ENCODE results near the gene CNTN5.

The CNTN5 gene

GRCh38 chr11:99589771-99590170 is 569.0 kb downstream of the CNTN5 start:
- DNase-seq (ENCODE audit: extremely low read depth in 1 of 2, low read depth in 1 of 2), result no peak

DNA sequence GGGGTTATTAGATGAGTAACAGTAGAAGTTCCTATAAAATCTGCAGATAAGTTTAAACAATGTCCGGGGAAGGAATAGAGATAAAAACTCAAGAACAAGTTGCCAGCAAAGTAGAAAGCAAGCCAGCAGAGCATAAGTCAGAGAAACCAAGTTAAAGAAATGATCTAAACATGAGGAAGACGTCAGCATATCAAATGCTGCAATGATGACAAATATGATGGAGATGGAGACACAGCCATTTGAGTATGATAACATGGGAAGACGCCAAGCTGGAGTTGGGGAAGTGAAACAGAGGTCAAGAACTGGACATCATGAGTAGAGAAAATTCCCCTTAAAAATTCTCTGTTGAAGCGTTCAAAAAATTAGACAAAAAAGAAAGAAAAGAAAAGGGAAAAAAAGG is 571.5 kb downstream of the CNTN5 start:
- DNase-seq (ENCODE audit: extremely low read depth in 1 of 2, low read depth in 1 of 2), result no peak

GRCh38 chr11:99593197-99593596 is 572.4 kb downstream of the CNTN5 start:
- no peak for DNase-seq (ENCODE audit: extremely low read depth in 1 of 2, low read depth in 1 of 2)

- no peak for DNase-seq (ENCODE audit: extremely low read depth in 1 of 2, low read depth in 1 of 2)
These were observed 580.4 kb downstream of the CNTN5 start for GRCh38 chr11:99601179-99601578.

- no peak for DNase-seq (ENCODE audit: extremely low read depth in 1 of 2, low read depth in 1 of 2)
These were observed 593.6 kb downstream of the CNTN5 start for GRCh38 chr11:99614352-99614751.

- DNase-seq (ENCODE audit: extremely low read depth in 1 of 2, low read depth in 1 of 2), result no peak
These were observed 609.9 kb downstream of the CNTN5 start for GRCh38 chr11:99630629-99631028.

DNA sequence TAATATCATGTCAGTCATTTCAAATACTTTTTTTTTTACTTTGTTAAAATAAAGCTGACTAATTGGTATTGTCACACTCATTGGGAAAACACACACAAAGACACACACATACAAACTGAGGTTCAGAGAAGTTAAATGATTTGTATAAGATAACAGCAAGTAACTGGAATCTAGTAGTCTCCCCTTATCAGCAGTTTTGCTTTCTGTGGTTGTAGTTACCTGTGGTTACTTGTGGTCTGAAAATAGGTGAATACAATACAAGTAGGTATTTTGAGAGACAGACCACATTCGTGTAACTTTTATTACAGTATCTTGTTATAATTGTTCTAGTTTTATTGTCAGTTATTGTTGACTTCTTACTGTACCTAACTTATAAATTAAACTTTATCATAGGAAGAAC is 610.9 kb downstream of the CNTN5 start:
- no peak for DNase-seq (ENCODE audit: extremely low read depth in 1 of 2, low read depth in 1 of 2)

DNA sequence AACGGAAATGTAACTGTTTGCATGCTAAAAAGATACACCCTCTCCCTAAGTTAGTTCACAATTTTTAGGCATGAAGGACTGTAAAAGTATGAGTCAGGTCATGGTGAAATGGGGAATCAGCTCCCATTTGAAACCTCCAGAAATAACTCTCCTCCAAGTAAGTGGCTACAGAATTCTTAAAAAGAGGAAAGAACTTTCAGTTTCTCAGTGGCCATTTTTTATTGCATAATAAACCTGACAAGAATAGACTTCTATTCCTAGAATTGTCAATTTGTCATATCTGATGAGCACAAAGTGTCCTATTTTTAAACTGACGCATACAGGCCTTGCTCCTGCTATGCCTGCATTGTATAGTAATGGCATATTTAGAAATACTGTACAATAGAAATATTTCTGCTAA is 612.2 kb downstream of the CNTN5 start:
- no peak for DNase-seq (ENCODE audit: extremely low read depth in 1 of 2, low read depth in 1 of 2)

DNA sequence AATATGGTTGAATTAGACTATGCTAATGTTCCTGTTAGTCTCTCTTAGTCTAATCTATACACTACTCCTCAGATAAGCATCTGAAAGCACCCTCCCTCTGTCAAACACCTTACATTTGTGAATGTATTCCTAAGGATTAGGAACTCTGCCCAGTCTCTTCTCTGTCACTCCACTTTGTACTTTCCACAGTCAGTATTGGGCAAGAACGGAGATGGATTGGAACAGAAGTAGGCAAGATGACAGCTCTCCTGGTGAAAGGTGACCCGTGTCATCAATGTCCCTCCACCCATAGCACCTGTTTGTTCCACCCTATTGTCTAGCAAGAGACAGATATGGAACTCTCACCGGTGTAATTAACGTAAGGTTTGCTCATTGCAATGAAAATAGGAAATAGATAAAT is 613.8 kb downstream of the CNTN5 start:
- no peak for DNase-seq (ENCODE audit: extremely low read depth in 1 of 2, low read depth in 1 of 2)

DNA sequence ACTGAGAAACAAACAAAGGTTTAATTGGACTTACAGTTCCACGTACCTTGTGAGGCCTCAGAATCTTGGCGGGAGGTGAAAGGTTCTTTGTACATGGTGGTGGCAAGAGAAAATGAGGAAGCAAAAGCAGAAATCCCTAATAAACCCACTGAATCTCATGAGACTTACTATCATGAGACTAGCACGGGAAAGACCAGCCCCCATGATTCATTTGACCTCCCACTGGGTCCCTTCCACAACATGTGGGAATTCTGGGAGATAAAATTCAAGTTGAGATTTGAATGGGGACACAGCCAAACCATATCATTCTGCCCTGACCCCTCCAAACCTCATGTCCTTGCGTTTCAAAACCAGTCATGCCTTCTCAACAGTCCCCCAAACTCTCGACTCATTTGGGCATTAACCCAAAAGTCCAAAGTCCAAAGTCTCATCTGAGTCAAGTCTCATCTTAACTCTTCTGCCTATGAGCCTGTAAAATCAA is 617.4 kb downstream of the CNTN5 start:
- DNase-seq (ENCODE audit: extremely low read depth in 1 of 2, low read depth in 1 of 2), result no peak

DNA sequence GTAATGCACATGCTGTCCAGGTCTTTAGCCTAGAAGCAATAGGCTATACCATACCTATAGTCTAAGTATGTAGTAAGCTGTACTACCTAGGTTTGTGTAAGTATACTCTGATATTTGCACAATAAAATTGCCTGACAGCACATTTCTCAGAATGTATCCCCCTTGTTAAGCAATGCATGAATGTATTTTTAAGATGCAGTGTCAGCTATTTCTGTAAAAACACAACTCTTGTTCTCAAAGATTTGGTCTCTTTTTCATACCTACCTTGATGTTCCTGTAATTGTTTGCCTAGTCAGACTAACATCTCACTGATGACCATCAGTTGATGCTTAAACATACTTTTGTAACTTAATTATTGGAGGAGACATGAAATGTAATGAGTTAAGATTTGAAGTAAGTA is 619.9 kb downstream of the CNTN5 start:
- no peak for DNase-seq (ENCODE audit: extremely low read depth in 1 of 2, low read depth in 1 of 2)

DNA sequence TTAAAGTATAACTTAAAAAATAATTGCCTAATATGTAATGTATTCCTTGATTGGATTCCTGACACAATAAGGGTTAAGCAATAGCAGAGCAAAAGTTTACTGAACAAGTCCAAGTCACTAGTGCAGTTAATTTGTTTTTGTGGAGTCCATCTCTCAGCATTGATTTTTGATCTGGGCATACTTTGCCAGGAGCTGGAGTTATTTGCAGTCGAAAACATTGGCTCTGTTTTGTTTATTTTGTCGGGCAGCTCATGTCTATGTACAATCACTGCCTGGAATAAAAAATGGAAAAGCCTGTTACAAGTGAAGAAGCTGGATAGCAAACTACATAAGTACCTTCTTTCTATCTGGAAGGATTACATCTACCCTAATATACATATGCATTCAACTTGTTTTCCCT is 625.2 kb downstream of the CNTN5 start:
- DNase-seq (ENCODE audit: extremely low read depth in 1 of 2, low read depth in 1 of 2), result no peak

DNA sequence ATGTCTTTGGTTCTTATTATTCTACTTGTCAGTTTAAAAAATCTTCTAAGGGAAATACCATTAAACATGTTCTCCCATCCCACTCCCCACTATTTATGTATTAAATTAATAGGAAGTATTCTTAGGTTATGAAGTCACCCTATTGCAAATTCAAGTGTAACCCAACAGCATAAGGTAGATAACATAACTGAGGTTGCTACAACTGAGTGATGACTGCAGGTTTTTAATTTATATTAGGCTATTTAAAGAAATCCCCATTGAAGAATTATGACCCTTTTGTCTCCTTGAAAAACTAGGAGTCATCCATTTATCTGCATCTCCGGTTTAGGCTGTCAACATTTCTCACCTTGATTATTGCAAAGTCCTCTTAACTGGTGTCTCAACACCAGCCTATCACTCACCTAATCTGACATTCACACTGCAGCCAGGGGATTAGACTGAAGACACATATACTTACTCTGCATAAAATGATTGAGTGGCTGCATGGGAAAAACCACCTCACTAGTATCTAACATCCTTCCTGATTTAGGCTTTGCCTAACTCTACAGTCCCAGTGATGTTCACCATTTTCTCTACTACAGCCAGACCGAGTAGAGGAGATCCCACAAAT is 649.4 kb downstream of the CNTN5 start:
- no peak for DNase-seq (ENCODE audit: extremely low read depth in 1 of 2, low read depth in 1 of 2)

- no peak for DNase-seq (ENCODE audit: extremely low read depth in 1 of 2, low read depth in 1 of 2)
These were observed 651.2 kb downstream of the CNTN5 start for GRCh38 chr11:99671808-99672409.

DNA sequence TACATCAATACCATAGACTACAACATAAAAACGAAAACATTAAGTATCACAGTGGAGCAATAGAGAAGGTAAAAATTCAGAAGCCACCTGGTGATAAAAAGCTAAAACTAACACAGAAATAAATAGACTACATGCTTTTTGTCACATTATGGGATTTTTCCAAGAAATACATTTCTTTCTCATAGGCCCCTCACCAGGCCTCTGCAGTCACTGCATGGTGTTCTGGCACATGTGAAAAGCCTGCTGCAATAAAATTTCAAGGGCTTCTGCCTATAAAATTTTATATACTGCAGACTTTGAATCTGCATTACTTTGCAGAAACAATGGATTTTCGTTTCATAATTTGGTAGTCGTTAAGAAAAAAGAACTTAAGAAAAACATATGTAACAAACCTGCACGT is 655.5 kb downstream of the CNTN5 start:
- no peak for DNase-seq (ENCODE audit: extremely low read depth in 1 of 2, low read depth in 1 of 2)

DNA sequence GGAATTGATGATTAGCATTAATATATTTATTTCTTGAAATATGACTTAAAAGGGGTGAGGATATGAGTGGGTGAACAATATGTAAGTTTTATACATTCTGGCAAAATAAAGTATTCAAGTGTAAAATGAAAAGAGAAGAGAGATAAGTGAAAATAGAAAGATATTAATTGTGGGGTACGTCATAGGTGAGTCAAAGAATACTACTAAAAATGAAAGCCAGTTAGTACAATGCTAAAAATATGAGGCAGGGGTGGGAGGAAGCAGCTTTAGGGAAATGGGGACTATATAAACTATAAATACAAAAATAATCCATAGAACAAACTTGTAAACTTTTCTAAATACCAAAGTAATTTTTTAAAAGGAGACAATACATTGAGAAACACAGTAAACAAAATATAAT is 661.4 kb downstream of the CNTN5 start:
- no peak for DNase-seq (ENCODE audit: extremely low read depth in 1 of 2, low read depth in 1 of 2)

DNA sequence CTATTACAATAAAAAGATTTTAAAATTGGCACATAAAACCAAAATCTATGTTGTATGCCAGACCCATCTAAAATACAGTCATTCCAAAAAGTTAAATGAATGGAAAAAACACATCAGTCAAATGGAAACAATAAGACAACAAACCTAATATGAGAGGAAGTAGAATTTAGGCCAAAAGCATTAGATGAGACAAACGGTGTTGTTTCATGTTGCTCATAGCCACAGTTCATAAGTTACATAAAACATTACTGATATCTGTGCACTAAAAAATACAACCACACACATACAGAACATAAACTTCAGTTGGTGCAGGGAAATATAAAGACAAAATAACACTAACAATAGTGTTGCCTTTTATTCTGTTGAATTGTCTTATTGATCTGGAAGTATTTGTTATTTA is 661.9 kb downstream of the CNTN5 start:
- DNase-seq (ENCODE audit: extremely low read depth in 1 of 2, low read depth in 1 of 2), result no peak

- DNase-seq (ENCODE audit: extremely low read depth in 1 of 2, low read depth in 1 of 2), result no peak
These were observed 663.2 kb downstream of the CNTN5 start for GRCh38 chr11:99683933-99684332.

DNA sequence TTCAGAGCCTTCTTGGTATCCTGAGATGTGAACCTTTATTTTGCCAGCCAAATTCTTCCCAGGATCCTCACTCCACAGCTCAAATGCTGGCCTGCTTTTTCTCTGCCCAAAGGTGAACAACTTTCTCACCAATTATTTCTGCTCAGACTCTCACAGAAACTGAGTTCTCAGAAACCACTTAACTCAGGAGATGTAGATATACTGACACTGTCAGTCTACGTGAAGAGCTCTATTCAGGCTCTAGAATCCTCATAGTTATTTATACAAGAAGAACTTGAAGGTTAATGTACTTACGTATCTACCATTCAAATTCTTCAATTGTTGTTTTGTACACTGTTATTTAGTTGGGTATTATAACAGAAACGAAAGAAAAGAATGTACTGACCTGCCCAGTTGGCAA is 666.1 kb downstream of the CNTN5 start:
- no peak for DNase-seq (ENCODE audit: extremely low read depth in 1 of 2, low read depth in 1 of 2)

DNA sequence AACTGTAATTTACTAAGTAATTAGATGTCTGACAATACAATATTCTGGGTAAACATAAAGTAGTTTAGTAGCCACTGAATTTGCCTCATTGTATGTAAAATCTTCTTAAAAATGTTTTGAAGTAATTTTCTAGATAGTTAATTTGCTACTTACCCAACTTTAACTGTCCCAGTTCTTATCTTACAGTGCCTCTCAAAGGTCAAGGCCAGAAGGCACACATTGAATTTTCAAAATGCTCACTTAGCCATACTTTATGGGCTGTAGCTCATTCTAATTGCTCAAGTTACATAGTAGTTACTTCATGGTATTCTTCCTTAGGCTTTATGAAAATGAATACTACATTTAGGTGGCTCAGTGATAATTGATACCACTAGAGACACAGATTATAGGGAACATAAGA is 666.6 kb downstream of the CNTN5 start:
- DNase-seq (ENCODE audit: extremely low read depth in 1 of 2, low read depth in 1 of 2), result no peak

DNA sequence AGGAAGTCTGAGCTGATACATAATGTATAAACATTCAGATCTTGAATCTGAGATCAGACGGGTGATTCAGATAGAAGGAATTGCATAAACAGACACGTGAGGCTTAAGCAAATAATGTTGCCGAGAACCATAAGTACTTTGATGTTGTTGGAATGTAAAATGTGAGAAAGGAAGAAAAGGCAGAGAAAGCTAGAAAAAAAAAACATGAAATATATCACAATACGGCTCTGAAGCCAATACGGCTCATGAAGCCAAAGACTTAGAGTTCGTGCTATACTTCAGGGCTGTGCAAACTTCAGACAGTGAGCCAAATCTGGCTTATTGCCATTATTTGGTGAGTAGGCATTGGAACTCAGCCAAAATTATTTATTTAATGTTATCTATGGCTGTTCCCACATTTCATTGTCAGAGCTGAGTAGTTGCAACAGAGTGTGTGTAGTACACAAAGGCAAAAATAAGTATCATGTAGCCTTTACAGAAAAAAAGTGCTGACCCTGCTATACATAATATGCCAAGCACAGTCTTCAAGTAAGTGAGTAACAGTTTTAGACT is 673.3 kb downstream of the CNTN5 start:
- DNase-seq (ENCODE audit: extremely low read depth in 1 of 2, low read depth in 1 of 2), result no peak

DNA sequence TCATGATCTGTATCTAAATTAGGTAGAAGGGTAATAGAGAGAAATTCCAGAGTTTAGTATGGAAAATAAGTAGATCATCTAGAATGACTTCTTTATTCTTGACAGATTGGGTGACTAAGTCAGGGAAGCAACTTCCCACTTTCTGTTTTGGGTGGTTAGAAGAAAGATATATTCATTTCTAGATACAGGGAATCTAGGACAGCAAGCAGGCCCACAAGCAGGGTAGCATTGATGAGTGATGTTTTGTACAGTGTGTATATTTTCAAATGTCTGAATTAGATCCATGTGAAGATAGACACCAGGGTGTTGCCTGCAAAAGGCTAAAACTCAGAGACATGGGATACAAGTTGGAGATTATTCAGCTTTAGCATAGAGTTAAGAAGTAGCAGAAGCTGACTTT is 674.4 kb downstream of the CNTN5 start:
- DNase-seq (ENCODE audit: extremely low read depth in 1 of 2, low read depth in 1 of 2), result no peak

- DNase-seq (ENCODE audit: extremely low read depth in 1 of 2, low read depth in 1 of 2), result no peak
These were observed 686.1 kb downstream of the CNTN5 start for GRCh38 chr11:99706848-99707247.
